Suprapubic skin (tissue), 4 donors: ENCODE data around the gene MYO16. TPM values are rescaled to one million over a fixed set of nuclear protein-coding genes. Genes with fewer than 3 reads are reported as not detected.

Experiments
- DNase-seq, 2 donors: peaks; one replicate each; pipeline ENCODE4 v3.0.0-alpha.2; 2019; ENCODE audit warnings: low spot score in 2 of 2
- H3K27ac ChIP-seq: fragments of 200-600 bp; sonication (generic); one replicate; pipeline ENCODE4 v1.5.1; 2019
- H3K27me3 ChIP-seq: fragments of 200-600 bp; sonication (generic); one replicate; pipeline ENCODE4 v1.5.1; 2019
- H3K36me3 ChIP-seq: fragments of 200-600 bp; sonication (generic); one replicate; pipeline ENCODE4 v1.5.1; 2019
- H3K4me1 ChIP-seq: fragments of 200-600 bp; sonication (generic); one replicate; pipeline ENCODE4 v1.5.1; 2019
- H3K4me3 ChIP-seq: fragments of 200-600 bp; sonication (generic); one replicate; pipeline ENCODE4 v1.5.1; 2019; ENCODE audit warnings: mild to moderate bottlenecking
- H3K9me3 ChIP-seq: fragments of 200-600 bp; sonication (generic); one replicate; pipeline ENCODE4 v1.5.1; 2019
- EP300 ChIP-seq: sonication (generic); formaldehyde crosslinking; IDR thresholded peaks from one replicate; pipeline ENCODE4 v1.6.1; 2017; ENCODE audit warnings: antibody characterized with exemption
- POLR2A ChIP-seq, 2 donors: fragments of 450-650 bp; IDR thresholded peaks; one replicate each; pipeline ENCODE4 v1.6.1; 2017; ENCODE audit warnings: antibody characterized with exemption in 2 of 2, mild to moderate bottlenecking in 2 of 2, moderate library complexity in 2 of 2
- POLR2AphosphoS5 ChIP-seq, 3 donors: sonication (generic); formaldehyde crosslinking; IDR thresholded peaks; one replicate each; pipeline ENCODE4 v1.6.1; 2017; ENCODE audit warnings: antibody characterized with exemption in 3 of 3
- WGBS: methylation state at CpG from one replicate; pipeline ENCODE4 v1.1.5; 2018; 5-methylcytosine and 5-hydroxymethylcytosine counted together
- total RNA-seq, 4 donors: library from RNA; depleted of rRNA; stranded (reverse); fragments of >200 nt; gene quantifications; one replicate each; pipeline ENCODE4 v1.1.0, GENCODE V29; 2016
- TF ChIP-seq, protein P1 (sequence below), 2 donors: fragments of 200-600 bp in 1 of 2; fragments of 450-650 bp in 1 of 2; sonication (generic) in 1 of 2; IDR thresholded peaks; one replicate each; pipeline ENCODE4 v1.5.1; 2016 to 2019; ENCODE audit warnings: antibody characterized with exemption in 2 of 2, mild to moderate bottlenecking in 1 of 2, moderate library complexity in 1 of 2

The MYO16 gene
- total RNA-seq, 4 donors from 2014 or later = 0.08 to 0.98 (median 0.25) TPM

DNA sequence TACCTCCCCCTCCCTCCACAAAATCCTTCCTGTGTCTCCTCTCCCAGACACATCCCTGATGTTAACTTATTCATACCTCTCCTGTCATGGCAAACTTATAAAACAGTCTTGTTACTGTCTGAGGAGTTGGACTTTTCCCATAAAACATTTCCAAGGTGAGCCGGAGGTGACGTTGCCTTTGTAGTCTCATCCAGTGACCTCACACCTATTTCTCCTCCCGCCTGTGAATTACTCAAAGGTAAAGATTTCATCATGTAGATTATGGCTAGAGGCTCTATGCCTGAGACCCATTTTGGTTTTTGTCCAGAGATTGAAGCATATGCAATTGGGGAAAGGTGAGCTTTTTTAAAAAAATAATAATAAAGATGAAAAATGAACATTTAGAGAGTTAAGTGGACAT lies 529.0 kb downstream of the MYO16 start:
- Histone ChIP-seq H3K4me3 (no peak overlapping the region), H3K27me3 (no peaks in the 10 kb centered on the region), H3K4me1 (peaks cover 46% of the 10 kb centered on the region), H3K36me3 (no peaks in the 10 kb centered on the region), H3K9me3 (no peaks in the 10 kb centered on the region), H3K27ac (no peak overlapping the region)
- WGBS = 82% methylated on average over 3 of the region's 3 CpGs
- DNase-seq = no peak
- TF ChIP-seq POLR2AphosphoS5 (IDR thresholded peaks at IDR 0.05) = no peak
- TF ChIP-seq, protein P1, sequence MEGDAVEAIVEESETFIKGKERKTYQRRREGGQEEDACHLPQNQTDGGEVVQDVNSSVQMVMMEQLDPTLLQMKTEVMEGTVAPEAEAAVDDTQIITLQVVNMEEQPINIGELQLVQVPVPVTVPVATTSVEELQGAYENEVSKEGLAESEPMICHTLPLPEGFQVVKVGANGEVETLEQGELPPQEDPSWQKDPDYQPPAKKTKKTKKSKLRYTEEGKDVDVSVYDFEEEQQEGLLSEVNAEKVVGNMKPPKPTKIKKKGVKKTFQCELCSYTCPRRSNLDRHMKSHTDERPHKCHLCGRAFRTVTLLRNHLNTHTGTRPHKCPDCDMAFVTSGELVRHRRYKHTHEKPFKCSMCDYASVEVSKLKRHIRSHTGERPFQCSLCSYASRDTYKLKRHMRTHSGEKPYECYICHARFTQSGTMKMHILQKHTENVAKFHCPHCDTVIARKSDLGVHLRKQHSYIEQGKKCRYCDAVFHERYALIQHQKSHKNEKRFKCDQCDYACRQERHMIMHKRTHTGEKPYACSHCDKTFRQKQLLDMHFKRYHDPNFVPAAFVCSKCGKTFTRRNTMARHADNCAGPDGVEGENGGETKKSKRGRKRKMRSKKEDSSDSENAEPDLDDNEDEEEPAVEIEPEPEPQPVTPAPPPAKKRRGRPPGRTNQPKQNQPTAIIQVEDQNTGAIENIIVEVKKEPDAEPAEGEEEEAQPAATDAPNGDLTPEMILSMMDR (IDR thresholded peaks at IDR 0.05) = no peak

DNA sequence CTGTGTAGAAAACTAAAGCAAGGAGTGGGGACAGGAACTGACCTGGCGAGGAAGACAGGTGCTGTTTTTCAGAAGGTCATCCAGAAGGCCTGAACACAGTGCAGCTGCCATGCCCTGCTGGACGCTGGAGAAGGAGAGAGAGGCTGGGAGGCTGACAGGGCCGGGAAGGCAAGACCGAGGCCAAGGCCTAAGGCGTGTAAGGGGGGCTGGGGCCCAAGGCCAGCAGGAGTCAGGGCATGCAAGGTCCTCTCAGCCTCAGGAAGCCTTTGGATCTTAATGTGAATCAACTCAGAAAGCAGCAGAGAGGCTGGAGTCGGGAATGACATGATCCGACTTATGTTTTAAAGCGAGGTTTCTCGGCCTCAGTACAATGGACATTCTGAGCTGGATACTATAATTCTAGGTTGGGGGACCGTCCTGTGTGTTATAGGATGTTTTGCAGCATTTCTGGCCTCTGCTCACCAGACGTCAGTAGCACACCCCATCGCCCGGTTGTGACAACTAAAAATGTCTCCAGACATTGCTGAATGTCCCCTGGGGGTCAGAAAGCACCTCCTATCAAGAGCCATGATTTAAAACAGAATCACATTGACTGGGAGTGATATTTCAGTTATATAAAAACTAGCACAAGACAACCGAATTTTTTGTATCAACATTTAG lies 530.4 kb downstream of the MYO16 start:
- Histone ChIP-seq H3K36me3 (no peaks in the 10 kb centered on the region), H3K4me1 (peaks cover 38% of the 10 kb centered on the region), H3K4me3 (no peak overlapping the region), H3K27ac (no peak overlapping the region), H3K27me3 (no peaks in the 10 kb centered on the region), H3K9me3 (no peaks in the 10 kb centered on the region)
- no peak for DNase-seq
- 89% methylated on average over 14 of the region's 14 CpGs for WGBS
- TF ChIP-seq, protein P1 (IDR thresholded peaks at IDR 0.05) = no peak
- TF ChIP-seq POLR2A (IDR thresholded peaks at IDR 0.05) (no peak), POLR2AphosphoS5 (IDR thresholded peaks at IDR 0.05) (no peak), EP300 (no peak)

DNA sequence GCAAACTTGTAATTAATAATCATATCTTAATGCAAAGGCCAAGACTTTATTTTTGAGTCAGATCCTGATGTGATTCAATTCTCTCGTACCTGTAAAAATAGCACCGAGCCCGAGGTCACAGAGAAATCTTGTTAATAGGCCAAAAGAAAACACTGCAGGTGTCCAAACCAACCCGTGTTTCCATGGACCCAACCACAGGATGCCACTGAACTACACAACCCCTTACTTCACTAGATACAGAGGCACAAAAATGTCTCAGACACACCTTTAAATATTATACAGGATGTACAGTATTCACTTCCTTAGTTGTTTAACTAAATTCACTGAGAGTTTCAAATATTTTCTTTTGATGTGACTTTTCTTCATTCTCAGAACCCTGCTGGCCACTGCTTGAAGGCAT lies 530.9 kb downstream of the MYO16 start:
- WGBS = 50% methylated on average over 4 of the region's 4 CpGs
- no peak for DNase-seq
- Histone ChIP-seq H3K4me3 (no peak overlapping the region), H3K36me3 (no peaks in the 10 kb centered on the region), H3K27me3 (no peaks in the 10 kb centered on the region), H3K4me1 (peaks cover 32% of the 10 kb centered on the region), H3K9me3 (no peaks in the 10 kb centered on the region), H3K27ac (no peak overlapping the region)
- TF ChIP-seq, protein P1 (IDR thresholded peaks at IDR 0.05) = no peak
- TF ChIP-seq POLR2A (IDR thresholded peaks at IDR 0.05) = no peak
- no peak for TF ChIP-seq POLR2AphosphoS5 (IDR thresholded peaks at IDR 0.05)
- no peak for TF ChIP-seq EP300

DNA sequence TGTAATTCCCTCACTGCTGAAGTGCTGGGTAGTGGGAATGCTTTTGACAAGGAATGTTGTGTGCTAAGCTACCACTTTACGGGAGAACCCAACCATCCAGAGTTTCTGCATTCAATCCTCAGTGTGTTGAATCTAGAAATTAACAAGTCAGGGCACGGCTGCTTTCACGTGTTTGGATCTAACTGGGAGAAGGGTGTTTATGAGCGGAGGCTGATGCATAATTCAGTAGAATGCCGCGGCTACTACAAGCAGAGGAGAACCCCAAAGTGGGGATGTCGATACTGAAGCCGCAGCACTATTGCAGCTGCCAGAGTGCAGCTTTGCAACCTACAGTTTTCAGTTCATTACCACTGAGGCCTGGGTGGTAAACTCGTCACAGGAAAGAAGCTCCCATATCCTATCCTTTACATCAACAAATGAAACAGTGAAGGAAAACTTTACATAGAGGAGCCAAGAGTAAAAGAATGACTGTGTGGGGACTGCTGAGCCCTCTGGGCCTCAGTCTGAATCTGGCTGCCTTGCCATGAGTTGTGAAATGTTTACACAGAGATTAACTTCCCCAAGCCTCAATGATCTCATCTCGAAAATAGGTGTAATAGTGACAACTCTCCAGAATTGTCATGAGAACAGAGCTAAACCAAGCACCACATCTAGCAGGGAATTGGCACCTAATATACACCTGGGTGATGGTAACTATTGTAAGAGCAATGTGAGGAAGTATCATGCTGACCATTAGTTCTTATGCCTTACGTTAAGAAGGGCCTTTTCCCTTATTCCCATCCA lies 531.7 kb downstream of the MYO16 start:
- no peak overlapping the region for H3K4me3 ChIP-seq
- no peak for TF ChIP-seq POLR2AphosphoS5 (IDR thresholded peaks at IDR 0.05)
- TF ChIP-seq POLR2A (IDR thresholded peaks at IDR 0.05) = no peak
- no peaks in the 10 kb centered on the region for H3K9me3 ChIP-seq
- no peak overlapping the region for H3K27ac ChIP-seq
- no peaks in the 10 kb centered on the region for H3K27me3 ChIP-seq
- peaks cover 25% of the 10 kb centered on the region for H3K4me1 ChIP-seq
- H3K36me3 ChIP-seq = no peaks in the 10 kb centered on the region
- DNase-seq = no peak
- WGBS = 56% methylated on average over 11 of the region's 11 CpGs

DNA sequence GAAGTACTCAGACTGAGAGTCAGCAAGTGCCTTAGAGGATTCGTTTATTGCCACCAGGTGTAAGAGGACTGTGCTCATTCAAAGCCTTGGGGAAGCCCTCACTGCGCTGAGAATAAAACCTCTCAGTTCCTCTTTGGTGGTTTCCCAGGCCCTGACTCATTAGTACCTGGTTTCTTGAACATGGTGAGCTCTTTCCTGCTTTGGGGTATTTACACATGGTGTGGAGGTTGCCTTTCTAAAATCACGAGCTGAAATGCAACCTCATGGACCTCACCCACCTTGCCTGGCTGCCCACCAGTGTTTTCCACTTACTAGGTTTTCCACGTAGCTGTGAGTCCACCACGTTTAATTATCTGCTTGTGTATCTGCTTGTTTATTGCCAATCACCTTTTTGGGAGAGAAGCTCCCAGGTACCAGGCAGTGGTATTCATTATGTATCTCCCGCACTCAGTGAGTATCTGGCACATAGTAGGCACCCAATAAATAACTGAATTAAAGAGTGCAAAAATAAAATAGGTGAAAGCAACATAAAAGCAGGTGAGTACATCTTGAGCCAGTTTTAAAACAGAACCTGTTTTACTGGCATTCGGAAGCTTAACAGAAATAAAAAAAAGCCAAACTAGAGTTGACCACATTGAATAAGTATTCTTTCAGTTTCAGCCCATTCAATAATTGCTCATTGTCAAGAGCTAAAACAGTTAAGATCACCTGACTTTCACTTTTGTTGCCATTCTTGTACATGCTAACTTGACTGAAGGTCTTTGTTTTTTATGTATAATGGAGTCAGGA lies 533.0 kb downstream of the MYO16 start:
- Histone ChIP-seq H3K36me3 (no peaks in the 10 kb centered on the region), H3K27ac (no peak overlapping the region), H3K27me3 (no peaks in the 10 kb centered on the region), H3K4me1 (peaks cover 19% of the 10 kb centered on the region), H3K9me3 (no peaks in the 10 kb centered on the region), H3K4me3 (no peak overlapping the region)
- TF ChIP-seq POLR2A (IDR thresholded peaks at IDR 0.05) = no peak
- TF ChIP-seq EP300 = no peak
- TF ChIP-seq POLR2AphosphoS5 (IDR thresholded peaks at IDR 0.05) = no peak
- TF ChIP-seq, protein P1 (IDR thresholded peaks at IDR 0.05) = no peak
- 68% methylated on average over 7 of the region's 7 CpGs for WGBS
- no peak for DNase-seq
